Measurements from ENCODE around the gene ENPP6.
"Not testable (repeated sequence)": the region's sequence is repeated elsewhere in the genome, so short reads cannot be mapped to it uniquely, and the experiment has no call there.

Gene ENPP6

DNA sequence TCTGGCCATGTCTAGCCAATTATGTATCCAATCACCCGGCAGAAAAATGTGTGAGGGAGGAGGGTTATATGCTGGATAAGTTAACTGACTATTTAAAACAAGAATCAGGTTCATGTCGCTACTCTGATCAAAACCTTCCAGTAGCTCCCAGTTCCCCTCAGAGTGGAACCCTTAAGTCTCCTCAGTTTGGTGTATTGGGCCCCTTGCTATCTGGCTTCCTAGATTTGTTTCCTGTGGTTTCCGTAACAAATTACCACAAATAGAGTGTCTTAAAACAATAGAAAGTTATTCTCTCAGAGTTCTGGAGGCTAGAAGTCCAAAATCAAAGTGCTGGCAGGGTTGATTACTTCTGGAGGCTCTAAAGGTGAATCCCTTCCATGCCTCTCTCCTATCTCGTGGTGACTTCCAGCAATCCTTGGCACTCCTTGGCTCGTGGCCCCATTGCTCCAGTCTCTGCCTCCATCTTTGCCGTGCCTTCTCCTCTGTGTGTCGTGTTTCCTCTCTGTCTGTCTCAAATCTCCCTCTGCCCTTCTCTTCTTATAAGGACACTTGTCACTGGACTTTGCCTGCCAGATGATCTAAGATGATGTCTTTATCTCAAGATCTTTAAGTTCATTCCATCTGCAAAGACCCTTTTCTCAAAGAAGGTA lies 10.5 kb upstream of the ENPP6 start:
- DNase-seq (ENCODE audit: low read depth): no peak
- no peak overlapping the region for H3K4me3 ChIP-seq (ENCODE audit: low read depth, low read length)
- TF ChIP-seq, protein P1, sequence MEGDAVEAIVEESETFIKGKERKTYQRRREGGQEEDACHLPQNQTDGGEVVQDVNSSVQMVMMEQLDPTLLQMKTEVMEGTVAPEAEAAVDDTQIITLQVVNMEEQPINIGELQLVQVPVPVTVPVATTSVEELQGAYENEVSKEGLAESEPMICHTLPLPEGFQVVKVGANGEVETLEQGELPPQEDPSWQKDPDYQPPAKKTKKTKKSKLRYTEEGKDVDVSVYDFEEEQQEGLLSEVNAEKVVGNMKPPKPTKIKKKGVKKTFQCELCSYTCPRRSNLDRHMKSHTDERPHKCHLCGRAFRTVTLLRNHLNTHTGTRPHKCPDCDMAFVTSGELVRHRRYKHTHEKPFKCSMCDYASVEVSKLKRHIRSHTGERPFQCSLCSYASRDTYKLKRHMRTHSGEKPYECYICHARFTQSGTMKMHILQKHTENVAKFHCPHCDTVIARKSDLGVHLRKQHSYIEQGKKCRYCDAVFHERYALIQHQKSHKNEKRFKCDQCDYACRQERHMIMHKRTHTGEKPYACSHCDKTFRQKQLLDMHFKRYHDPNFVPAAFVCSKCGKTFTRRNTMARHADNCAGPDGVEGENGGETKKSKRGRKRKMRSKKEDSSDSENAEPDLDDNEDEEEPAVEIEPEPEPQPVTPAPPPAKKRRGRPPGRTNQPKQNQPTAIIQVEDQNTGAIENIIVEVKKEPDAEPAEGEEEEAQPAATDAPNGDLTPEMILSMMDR (conservative IDR thresholded peaks at IDR 0.05; ENCODE audit: low read depth, low read length): no peak

- no peak overlapping the region for H3K4me3 ChIP-seq (ENCODE audit: low read depth, low read length)
- peak; percentile 10 for DNase-seq (ENCODE audit: low read depth)
- TF ChIP-seq, protein P1 (conservative IDR thresholded peaks at IDR 0.05; ENCODE audit: low read depth, low read length): no peak
Measured at GRCh38 chr4:184216515-184216914, 1.2 kb downstream of the ENPP6 start.

GRCh38 chr4:184215709-184216328 lies 1.9 kb downstream of the ENPP6 start:
- no peak overlapping the region for H3K4me3 ChIP-seq (ENCODE audit: low read depth, low read length)
- DNase-seq (ENCODE audit: low read depth): no peak
- TF ChIP-seq, protein P1 (conservative IDR thresholded peaks at IDR 0.05; ENCODE audit: low read depth, low read length): no peak

GRCh38 chr4:184214931-184215330 lies 2.7 kb downstream of the ENPP6 start:
- no peak for DNase-seq (ENCODE audit: low read depth)
- TF ChIP-seq, protein P1 (conservative IDR thresholded peaks at IDR 0.05; ENCODE audit: low read depth, low read length): no peak

GRCh38 chr4:184207734-184208607 lies 9.7 kb downstream of the ENPP6 start:
- H3K4me3 ChIP-seq (ENCODE audit: low read depth, low read length); DNase-seq (ENCODE audit: low read depth): not testable (repeated sequence)

More at GRCh38 chr4:184214931-184215330, 2.7 kb downstream of the ENPP6 start:
- no peak overlapping the region for H3K4me3 ChIP-seq (ENCODE audit: low read depth, low read length)

DNA sequence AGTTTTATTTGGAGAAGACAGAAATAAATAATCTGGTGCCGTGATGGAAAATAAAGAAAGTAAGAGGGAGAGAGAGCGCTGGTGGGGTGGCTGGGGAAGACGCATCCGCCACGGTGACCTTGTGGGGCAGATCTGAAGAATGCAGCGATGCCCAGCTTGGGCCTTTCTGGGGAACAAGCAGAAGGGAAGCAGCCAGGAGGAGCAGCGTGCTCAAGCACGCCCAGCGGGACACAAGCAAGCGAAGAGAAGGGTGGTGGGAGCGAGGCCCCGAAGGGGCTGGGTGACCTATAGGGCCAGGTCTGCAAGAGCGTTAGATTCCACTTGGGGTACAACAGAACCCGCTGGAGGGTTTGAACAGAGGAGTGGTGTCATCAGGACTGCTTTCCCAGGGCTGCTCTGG lies 12.4 kb downstream of the ENPP6 start:
- TF ChIP-seq, protein P1 (conservative IDR thresholded peaks at IDR 0.05; ENCODE audit: low read depth, low read length): no peak
- DNase-seq (ENCODE audit: low read depth): no peak

DNA sequence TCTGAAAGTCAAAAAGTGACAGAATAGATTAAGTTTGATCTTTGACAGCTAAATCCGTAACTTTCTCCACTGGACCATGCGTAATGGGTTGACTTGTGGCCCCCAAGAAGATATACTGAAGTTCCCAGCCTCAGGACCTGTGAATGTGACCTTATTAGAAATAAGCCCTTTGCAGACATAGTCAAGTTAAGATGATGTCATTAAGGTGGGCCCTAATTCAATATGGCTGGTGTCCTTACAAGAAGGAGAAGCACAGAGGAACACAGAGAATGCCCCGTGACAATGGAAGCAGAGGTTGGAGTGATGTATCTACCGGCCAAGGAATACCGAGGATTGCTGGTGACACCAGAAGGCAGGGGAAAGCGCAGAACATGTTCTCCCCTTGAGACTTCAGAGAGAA lies 14.4 kb downstream of the ENPP6 start:
- no peak for DNase-seq (ENCODE audit: low read depth)
- H3K4me3 ChIP-seq (ENCODE audit: low read depth, low read length): no peak overlapping the region
- TF ChIP-seq, protein P1 (conservative IDR thresholded peaks at IDR 0.05; ENCODE audit: low read depth, low read length): no peak

More for the DNA sequence above, 12.4 kb downstream of the ENPP6 start:
- H3K4me3 ChIP-seq (ENCODE audit: low read depth, low read length): no peak overlapping the region

Measured in choroid plexus epithelial cell (primary cell).